ENCODE results near the gene NAA40.

Gene NAA40

DNA sequence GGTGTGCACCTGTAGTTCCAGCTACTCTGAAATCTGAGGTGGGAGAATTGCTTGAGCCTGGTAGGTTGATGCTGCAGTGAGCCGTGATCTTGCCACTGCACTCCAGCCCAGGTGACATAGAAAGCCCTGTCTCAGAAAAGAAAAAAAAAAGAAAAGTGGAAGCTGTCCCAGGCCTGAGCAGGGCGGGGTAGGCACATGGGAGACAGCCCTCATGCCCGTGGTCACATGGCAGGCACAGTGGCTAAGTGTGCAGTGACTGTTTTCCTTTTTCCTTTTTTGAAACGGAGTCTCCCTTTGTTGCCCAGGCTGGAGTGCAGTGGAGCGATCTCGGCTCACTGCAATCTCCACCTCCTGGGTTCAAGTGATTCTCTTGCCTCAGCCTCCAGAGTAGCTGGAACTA, 55.2 kb downstream of the NAA40 start:
- CTCF ChIA-PET, result no interaction called here
- POLR2A ChIA-PET, result no interaction called here
- no peak for DNase-seq (ENCODE audit: extremely low spot score)
- no peak for TF ChIP-seq ZNF384 (IDR thresholded peaks at IDR 0.05)
- TF ChIP-seq ELF4 (IDR thresholded peaks at IDR 0.05), result no peak
- no peak for TF ChIP-seq HDGF (IDR thresholded peaks at IDR 0.05; ENCODE audit: borderline replicate concordance)
- TF ChIP-seq FOXK2 (IDR thresholded peaks at IDR 0.05), result no peak
- TF ChIP-seq, protein P1, sequence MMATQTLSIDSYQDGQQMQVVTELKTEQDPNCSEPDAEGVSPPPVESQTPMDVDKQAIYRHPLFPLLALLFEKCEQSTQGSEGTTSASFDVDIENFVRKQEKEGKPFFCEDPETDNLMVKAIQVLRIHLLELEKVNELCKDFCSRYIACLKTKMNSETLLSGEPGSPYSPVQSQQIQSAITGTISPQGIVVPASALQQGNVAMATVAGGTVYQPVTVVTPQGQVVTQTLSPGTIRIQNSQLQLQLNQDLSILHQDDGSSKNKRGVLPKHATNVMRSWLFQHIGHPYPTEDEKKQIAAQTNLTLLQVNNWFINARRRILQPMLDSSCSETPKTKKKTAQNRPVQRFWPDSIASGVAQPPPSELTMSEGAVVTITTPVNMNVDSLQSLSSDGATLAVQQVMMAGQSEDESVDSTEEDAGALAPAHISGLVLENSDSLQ (IDR thresholded peaks at IDR 0.05), result no peak
- no peak for TF ChIP-seq ARNT (IDR thresholded peaks at IDR 0.05)
- no peak for TF ChIP-seq SUZ12 (IDR thresholded peaks at IDR 0.05)
- no peak for TF ChIP-seq LEF1 (IDR thresholded peaks at IDR 0.05; ENCODE audit: borderline replicate concordance)
- no peak for TF ChIP-seq BHLHE40 (IDR thresholded peaks at IDR 0.05; ENCODE audit: borderline replicate concordance)
- no peak for TF ChIP-seq FOXM1 (IDR thresholded peaks at IDR 0.05; ENCODE audit: borderline replicate concordance)
- TF ChIP-seq TARDBP (IDR thresholded peaks at IDR 0.05), result no peak

DNA sequence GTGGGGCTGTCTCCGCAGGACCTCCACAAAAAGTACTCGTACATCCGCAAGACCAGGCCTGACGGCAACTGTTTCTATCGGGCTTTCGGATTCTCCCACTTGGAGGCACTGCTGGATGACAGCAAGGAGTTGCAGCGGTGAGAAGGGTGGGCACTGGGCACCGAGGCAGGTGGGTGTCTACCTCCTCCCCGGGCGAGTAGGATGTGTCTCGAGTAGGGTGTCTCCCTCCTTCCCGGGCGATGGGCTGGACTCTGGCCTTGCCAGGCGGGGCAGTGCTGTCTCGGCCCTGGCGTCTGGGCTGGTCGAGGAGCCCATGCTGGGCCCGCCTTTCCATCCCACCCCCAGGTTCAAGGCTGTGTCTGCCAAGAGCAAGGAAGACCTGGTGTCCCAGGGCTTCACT, 57.7 kb downstream of the NAA40 start:
- CTCF ChIA-PET, result no interaction called here
- DNase-seq (ENCODE audit: extremely low spot score), result no peak
- TF ChIP-seq NFRKB (IDR thresholded peaks at IDR 0.05) (no peak), FOXM1 (IDR thresholded peaks at IDR 0.05; ENCODE audit: borderline replicate concordance) (no peak), SP1 (IDR thresholded peaks at IDR 0.05) (no peak), LEF1 (IDR thresholded peaks at IDR 0.05; ENCODE audit: borderline replicate concordance) (no peak), ELF4 (IDR thresholded peaks at IDR 0.05) (no peak), FOXK2 (IDR thresholded peaks at IDR 0.05) (no peak), SUZ12 (IDR thresholded peaks at IDR 0.05) (no peak), ZNF384 (IDR thresholded peaks at IDR 0.05) (no peak), FOXA1 (IDR thresholded peaks at IDR 0.05) (no peak), TARDBP (IDR thresholded peaks at IDR 0.05) (no peak), ARNT (IDR thresholded peaks at IDR 0.05) (no peak), CTBP1 (IDR thresholded peaks at IDR 0.05; ENCODE audit: borderline replicate concordance) (no peak)
- TF ChIP-seq, protein P1 (IDR thresholded peaks at IDR 0.05), result no peak
- POLR2A ChIA-PET, result no interaction called here

DNA sequence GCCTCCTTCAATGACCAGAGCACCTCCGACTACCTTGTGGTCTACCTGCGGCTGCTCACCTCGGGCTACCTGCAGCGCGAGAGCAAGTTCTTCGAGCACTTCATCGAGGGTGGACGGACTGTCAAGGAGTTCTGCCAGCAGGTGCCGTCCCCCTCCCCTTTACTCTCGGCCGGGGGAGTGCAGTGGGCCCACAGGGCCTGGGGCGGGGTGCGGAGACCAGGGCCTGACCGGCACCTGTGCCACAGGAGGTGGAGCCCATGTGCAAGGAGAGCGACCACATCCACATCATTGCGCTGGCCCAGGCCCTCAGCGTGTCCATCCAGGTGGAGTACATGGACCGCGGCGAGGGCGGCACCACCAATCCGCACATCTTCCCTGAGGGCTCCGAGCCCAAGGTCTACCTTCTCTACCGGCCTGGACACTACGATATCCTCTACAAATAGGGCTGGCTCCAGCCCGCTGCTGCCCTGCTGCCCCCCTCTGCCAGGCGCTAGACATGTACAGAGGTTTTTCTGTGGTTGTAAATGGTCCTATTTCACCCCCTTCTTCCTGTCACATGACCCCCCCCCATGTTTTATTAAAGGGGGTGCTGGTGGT, 58.4 kb downstream of the NAA40 start:
- ChIA-PET POLR2A (interaction anchor here (1.0 kb wide), 1 partner anchor 34 kb away, joined by 3 read pairs; no protein-coding TSS in a partner anchor), CTCF (no interaction called here)
- TF ChIP-seq ELF4 (IDR thresholded peaks at IDR 0.05) (no peak), SUZ12 (IDR thresholded peaks at IDR 0.05) (no peak), FOXM1 (IDR thresholded peaks at IDR 0.05; ENCODE audit: borderline replicate concordance) (no peak), LEF1 (IDR thresholded peaks at IDR 0.05; ENCODE audit: borderline replicate concordance) (no peak), NFRKB (IDR thresholded peaks at IDR 0.05) (no peak), SP1 (IDR thresholded peaks at IDR 0.05) (no peak), CTBP1 (IDR thresholded peaks at IDR 0.05; ENCODE audit: borderline replicate concordance) (no peak), FOXK2 (IDR thresholded peaks at IDR 0.05) (no peak), BHLHE40 (IDR thresholded peaks at IDR 0.05; ENCODE audit: borderline replicate concordance) (no peak), L3MBTL2 (conservative IDR thresholded peaks at IDR 0.05) (no peak), HDGF (IDR thresholded peaks at IDR 0.05; ENCODE audit: borderline replicate concordance) (no peak), FOXA1 (IDR thresholded peaks at IDR 0.05) (no peak), ARNT (IDR thresholded peaks at IDR 0.05) (no peak), ZNF384 (IDR thresholded peaks at IDR 0.05) (no peak), TARDBP (IDR thresholded peaks at IDR 0.05) (no peak)
- TF ChIP-seq, protein P1 (IDR thresholded peaks at IDR 0.05), result no peak
- no peak for DNase-seq (ENCODE audit: extremely low spot score)

DNA sequence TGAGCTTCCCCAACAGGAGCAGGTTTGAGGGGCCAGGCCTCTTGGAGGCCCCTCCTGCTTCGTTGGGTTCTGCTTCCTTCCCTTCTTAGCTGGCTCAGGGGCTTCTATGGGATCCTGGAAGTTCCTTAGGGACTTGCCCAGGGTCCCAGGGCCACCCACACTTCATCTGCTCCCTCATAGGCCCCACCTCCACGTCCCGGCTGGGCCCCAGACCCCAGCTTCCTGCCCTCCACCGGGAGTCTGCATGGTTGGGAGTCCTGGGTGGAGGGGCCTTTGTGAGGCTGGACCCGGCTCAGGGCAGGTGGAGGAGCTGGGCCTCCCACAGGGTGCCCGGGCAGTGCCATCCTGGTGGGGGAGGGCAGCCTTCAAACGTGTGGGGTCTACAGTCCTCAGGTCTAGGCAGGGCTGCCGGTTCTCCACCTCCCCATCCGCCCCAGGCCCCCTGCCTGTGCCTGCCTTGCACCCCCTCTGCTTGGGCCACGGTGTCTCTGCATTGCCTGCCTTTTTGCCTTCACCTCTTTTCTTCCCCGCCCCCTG, 59.1 kb downstream of the NAA40 start:
- TF ChIP-seq TARDBP (IDR thresholded peaks at IDR 0.05), result no peak
- TF ChIP-seq ELF4 (IDR thresholded peaks at IDR 0.05), result no peak
- TF ChIP-seq NFRKB (IDR thresholded peaks at IDR 0.05), result no peak
- no peak for TF ChIP-seq ARNT (IDR thresholded peaks at IDR 0.05)
- no peak for TF ChIP-seq FOXM1 (IDR thresholded peaks at IDR 0.05; ENCODE audit: borderline replicate concordance)
- no peak for TF ChIP-seq LEF1 (IDR thresholded peaks at IDR 0.05; ENCODE audit: borderline replicate concordance)
- TF ChIP-seq CTBP1 (IDR thresholded peaks at IDR 0.05; ENCODE audit: borderline replicate concordance), result no peak
- no peak for TF ChIP-seq FOXA1 (IDR thresholded peaks at IDR 0.05)
- no peak for TF ChIP-seq BHLHE40 (IDR thresholded peaks at IDR 0.05; ENCODE audit: borderline replicate concordance)
- TF ChIP-seq, protein P1 (IDR thresholded peaks at IDR 0.05), result no peak
- TF ChIP-seq SUZ12 (IDR thresholded peaks at IDR 0.05), result no peak
- no peak for DNase-seq (ENCODE audit: extremely low spot score)
- POLR2A ChIA-PET, result interaction anchor here (1.0 kb wide), 1 partner anchor 34 kb away, joined by 3 read pairs; no protein-coding TSS in a partner anchor
- CTCF ChIA-PET, result no interaction called here

DNA sequence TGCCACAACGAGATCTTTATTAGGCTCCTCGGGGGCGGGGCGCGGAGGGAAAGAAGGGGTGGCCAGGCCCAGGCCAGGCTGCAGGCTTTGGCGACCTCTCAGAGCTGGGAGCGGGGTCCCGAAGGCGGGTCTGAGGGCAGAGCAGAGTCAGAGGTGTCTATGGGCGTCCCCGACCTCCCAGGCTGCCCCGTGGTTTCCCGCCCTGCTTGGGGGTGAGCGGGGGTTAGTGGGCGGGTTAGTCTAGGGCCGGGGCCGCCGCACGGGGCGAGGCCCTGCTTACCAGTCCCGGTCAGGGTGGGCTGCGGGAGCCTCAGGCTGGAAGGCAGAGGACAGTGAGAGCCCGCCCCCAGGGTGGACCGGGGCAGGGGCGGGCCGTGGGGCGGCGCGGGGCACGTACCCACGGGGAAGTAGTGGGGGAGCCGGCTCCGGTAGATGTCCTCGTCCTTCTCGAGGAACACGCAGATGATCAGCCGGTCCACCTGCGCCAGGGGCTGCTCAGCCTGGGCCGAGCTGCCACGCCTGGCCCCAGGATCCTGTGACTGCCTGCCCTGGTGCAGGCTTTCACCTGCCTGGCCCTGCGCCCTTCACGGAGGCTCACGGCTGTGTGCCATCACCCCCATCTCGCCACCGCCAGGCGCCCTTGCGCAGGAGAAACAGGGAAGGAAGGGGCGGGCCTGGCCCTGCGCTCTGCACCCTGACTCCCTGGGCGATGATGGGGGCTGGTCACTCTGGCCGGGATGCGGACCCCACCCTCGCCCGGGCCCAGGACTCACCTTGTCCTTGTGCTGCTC, 60.0 kb downstream of the NAA40 start:
- no peak for DNase-seq (ENCODE audit: extremely low spot score)
- CTCF ChIA-PET, result no interaction called here
- TF ChIP-seq BHLHE40 (IDR thresholded peaks at IDR 0.05; ENCODE audit: borderline replicate concordance) (no peak), FOXA1 (IDR thresholded peaks at IDR 0.05) (no peak), LEF1 (IDR thresholded peaks at IDR 0.05; ENCODE audit: borderline replicate concordance) (no peak), FOXK2 (IDR thresholded peaks at IDR 0.05) (no peak), ARNT (IDR thresholded peaks at IDR 0.05) (no peak), L3MBTL2 (conservative IDR thresholded peaks at IDR 0.05) (no peak), CTBP1 (IDR thresholded peaks at IDR 0.05; ENCODE audit: borderline replicate concordance) (no peak), ELF4 (IDR thresholded peaks at IDR 0.05) (no peak), FOXM1 (IDR thresholded peaks at IDR 0.05; ENCODE audit: borderline replicate concordance) (no peak), NFRKB (IDR thresholded peaks at IDR 0.05) (no peak), TARDBP (IDR thresholded peaks at IDR 0.05) (no peak), SUZ12 (IDR thresholded peaks at IDR 0.05) (no peak)
- TF ChIP-seq, protein P1 (IDR thresholded peaks at IDR 0.05), result no peak
- POLR2A ChIA-PET, result interaction anchor here (1.0 kb wide), 1 partner anchor 33 kb away, joined by 3 read pairs; no protein-coding TSS in a partner anchor

All from HEK293T (cell line).